Gastrocnemius medialis (tissue), 4 donors: ENCODE measurements around the gene TRUB1.

Experiments
- CTCF ChIP-seq, 5 experiments: fragments of 450-650 bp in 3 of 5; fragments of 200-600 bp in 2 of 5; sonication (generic) in 2 of 5; IDR thresholded peaks in 4 of 5; conservative IDR thresholded peaks in 1 of 5; 1 replicate in 4 of 5; 2 replicates in 1 of 5; pipeline ENCODE4 v1.5.1; 2016 to 2019; ENCODE audit warnings: antibody characterized with exemption in 5 of 5, mild to moderate bottlenecking in 3 of 5, moderate library complexity in 3 of 5
- POLR2A ChIP-seq, 2 donors: fragments of 450-650 bp; IDR thresholded peaks; one replicate each; pipeline ENCODE4 v1.6.1; 2017; ENCODE audit warnings: antibody characterized with exemption in 2 of 2, mild to moderate bottlenecking in 2 of 2, moderate library complexity in 2 of 2

- TF ChIP-seq CTCF (IDR thresholded peaks at IDR 0.05 in 4 of 5, conservative IDR thresholded peaks at IDR 0.05 in 1 of 5) (no peak), POLR2A (IDR thresholded peaks at IDR 0.05) (no peak)
These were observed 5.8 kb upstream of the TRUB1 start for GRCh38 chr10:114932225-114932624.
